HepG2 (cell line): Measurements from ENCODE around the gene TSC22D1. TPM values are rescaled to one million over a fixed set of nuclear protein-coding genes. Genes with fewer than 3 reads are reported as not detected.

Experiments used
- ATF7-NPFF ChIP-seq: sonication (generic); formaldehyde crosslinking; IDR thresholded peaks from 2 replicates; pipeline ENCODE4 v1.8.1; 2023; ENCODE audit warnings: mild to moderate bottlenecking, low read depth, missing genetic modification reagents, moderate library complexity
- FOXK2 ChIP-seq: fragments of 450-650 bp; IDR thresholded peaks from 2 replicates; pipeline ENCODE4 v1.6.1; 2016
- MXD4 ChIP-seq: IDR thresholded peaks from 2 replicates; pipeline ENCODE4 v1.6.1; 2016; ENCODE audit warnings: mild to moderate bottlenecking, missing biosample characterization, missing genetic modification reagents
- SP4 ChIP-seq: sonication (generic); formaldehyde crosslinking; IDR thresholded peaks from 2 replicates; pipeline ENCODE4 v1.8.1; 2023; ENCODE audit warnings: mild to moderate bottlenecking, missing genetic modification reagents
- TEAD2 ChIP-seq: sonication (generic); formaldehyde crosslinking; IDR thresholded peaks from 2 replicates; pipeline ENCODE4 v1.9.0; 2021; ENCODE audit warnings: missing genetic modification reagents
- ZBTB3 ChIP-seq: sonication (generic); formaldehyde crosslinking; IDR thresholded peaks from 2 replicates; pipeline ENCODE4 v1.4.0; 2020; ENCODE audit warnings: low read depth, mild to moderate bottlenecking, moderate library complexity, missing genetic modification reagents, borderline replicate concordance
- ZFP1 ChIP-seq: IDR thresholded peaks from 2 replicates; pipeline ENCODE4 v1.6.1; 2016
- ZNF124 ChIP-seq: sonication (generic); formaldehyde crosslinking; IDR thresholded peaks from 2 replicates; pipeline ENCODE4 v1.4.0; 2020; ENCODE audit warnings: missing genetic modification reagents
- ZNF501 ChIP-seq: sonication (generic); formaldehyde crosslinking; IDR thresholded peaks from 2 replicates; pipeline ENCODE4 v1.5.1; 2020; ENCODE audit warnings: mild to moderate bottlenecking, moderate library complexity, missing genetic modification reagents
- ZNF660 ChIP-seq: sonication (generic); formaldehyde crosslinking; IDR thresholded peaks from 2 replicates; pipeline ENCODE4 v1.5.1; 2020; ENCODE audit warnings: mild to moderate bottlenecking, low read depth, missing genetic modification reagents, borderline replicate concordance
- ZNF766 ChIP-seq: sonication (generic); formaldehyde crosslinking; IDR thresholded peaks from 2 replicates; pipeline ENCODE4 v1.5.0; 2020; ENCODE audit warnings: missing genetic modification reagents, borderline replicate concordance
- polyA plus RNA-seq, 8 experiments: library from polyadenylated mRNA; depleted of rRNA in 3 of 8; stranded (reverse) in 7 of 8; unstranded in 1 of 8; fragments of >200 nt; fragmentation: Illumina TruSeq in 4 of 8; extraction: Trizol in 4 of 8; gene quantifications; 2 replicates each; pipeline versions ENCODE4 v1.2.1 to v1.2.3, GENCODE V29; 2011 to 2016; ENCODE audit warnings: low read depth in 4 of 8, missing spikeins in 1 of 8, mixed read lengths in 1 of 8; ENCODE audit not compliant: insufficient read depth in 1 of 8
- total RNA-seq, 5 experiments: library from RNA; depleted of rRNA; stranded (reverse); fragments of >200 nt; fragmentation: Illumina TruSeq; extraction: Trizol; gene quantifications; 2 replicates each; pipeline ENCODE4 v1.2.3, GENCODE V29; 2016; ENCODE audit warnings: low read depth in 1 of 5
- TF ChIP-seq, protein P1 (sequence below), 2 experiments: fragments of 450-650 bp in 1 of 2; sonication (generic) in 1 of 2; formaldehyde crosslinking in 1 of 2; IDR thresholded peaks; 2 replicates each; pipeline versions ENCODE4 v1.6.1 to v1.8.0; 2016 to 2022; ENCODE audit warnings: antibody characterized with exemption in 1 of 2, mild to moderate bottlenecking in 1 of 2, missing genetic modification reagents in 1 of 2
- TF ChIP-seq, protein P2 (sequence below): fragments of 450-650 bp; IDR thresholded peaks from 2 replicates; pipeline ENCODE4 v1.6.1; 2017; ENCODE audit warnings: mild to moderate bottlenecking

Gene TSC22D1
- total and polyA plus RNA-seq, 2 of the 13 experiments (the other 11 are each of a cell fraction or from before 2014, with no cell fraction given), result 18.4 to 35.7 TPM

DNA sequence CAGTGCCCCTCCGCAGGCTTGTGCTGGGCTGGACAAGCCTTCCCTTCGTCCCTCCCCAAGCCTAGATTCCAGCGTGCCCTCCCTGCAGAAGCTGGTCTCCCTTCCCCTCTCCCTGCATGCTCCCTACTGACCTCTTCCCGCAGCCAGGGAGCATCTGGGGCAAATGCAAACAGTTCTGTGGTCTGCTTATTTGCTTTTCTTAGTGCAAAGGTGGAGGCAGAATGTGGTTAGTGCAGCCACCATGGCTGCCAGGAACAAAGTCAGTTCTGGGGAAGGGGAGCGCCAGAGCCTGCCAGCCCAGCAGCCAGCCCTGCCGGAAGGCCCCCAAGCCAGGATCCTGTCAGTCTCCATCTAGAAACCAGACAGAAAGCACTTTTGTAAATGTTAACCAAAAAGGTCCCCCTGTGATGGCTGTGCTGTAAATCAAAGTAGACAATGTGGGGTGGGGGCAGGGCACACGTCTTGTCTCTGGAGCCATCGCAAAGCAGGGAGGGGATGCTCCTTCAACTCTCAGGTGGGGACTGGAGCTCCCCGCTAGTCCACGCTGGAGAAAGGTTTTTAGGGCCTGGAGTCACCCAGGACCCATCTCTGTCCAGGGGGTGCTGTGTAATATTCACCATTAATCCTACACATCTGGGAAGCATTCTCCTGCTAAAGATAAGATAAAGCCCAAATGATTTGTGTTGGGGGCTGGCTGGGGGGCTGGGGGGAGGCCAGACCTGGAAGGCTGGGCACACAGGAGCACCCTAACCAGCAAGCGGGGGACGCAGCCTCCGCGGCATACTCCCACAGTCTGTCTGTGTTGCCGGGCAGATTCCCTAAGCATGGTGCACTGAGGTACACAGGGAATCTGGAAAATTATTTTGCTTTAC lies 171.6 kb downstream of the TSC22D1 start (continued):
- TF ChIP-seq, protein P1, sequence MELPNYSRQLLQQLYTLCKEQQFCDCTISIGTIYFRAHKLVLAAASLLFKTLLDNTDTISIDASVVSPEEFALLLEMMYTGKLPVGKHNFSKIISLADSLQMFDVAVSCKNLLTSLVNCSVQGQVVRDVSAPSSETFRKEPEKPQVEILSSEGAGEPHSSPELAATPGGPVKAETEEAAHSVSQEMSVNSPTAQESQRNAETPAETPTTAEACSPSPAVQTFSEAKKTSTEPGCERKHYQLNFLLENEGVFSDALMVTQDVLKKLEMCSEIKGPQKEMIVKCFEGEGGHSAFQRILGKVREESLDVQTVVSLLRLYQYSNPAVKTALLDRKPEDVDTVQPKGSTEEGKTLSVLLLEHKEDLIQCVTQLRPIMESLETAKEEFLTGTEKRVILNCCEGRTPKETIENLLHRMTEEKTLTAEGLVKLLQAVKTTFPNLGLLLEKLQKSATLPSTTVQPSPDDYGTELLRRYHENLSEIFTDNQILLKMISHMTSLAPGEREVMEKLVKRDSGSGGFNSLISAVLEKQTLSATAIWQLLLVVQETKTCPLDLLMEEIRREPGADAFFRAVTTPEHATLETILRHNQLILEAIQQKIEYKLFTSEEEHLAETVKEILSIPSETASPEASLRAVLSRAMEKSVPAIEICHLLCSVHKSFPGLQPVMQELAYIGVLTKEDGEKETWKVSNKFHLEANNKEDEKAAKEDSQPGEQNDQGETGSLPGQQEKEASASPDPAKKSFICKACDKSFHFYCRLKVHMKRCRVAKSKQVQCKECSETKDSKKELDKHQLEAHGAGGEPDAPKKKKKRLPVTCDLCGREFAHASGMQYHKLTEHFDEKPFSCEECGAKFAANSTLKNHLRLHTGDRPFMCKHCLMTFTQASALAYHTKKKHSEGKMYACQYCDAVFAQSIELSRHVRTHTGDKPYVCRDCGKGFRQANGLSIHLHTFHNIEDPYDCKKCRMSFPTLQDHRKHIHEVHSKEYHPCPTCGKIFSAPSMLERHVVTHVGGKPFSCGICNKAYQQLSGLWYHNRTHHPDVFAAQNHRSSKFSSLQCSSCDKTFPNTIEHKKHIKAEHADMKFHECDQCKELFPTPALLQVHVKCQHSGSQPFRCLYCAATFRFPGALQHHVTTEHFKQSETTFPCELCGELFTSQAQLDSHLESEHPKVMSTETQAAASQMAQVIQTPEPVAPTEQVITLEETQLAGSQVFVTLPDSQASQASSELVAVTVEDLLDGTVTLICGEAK (IDR thresholded peaks at IDR 0.05), result no peak
- TF ChIP-seq, protein P1 (CRISPR knock-in tag; IDR thresholded peaks at IDR 0.05), result no peak
- TF ChIP-seq ZBTB3 (no peak), ZNF501 (peak; percentile 73; the same call in 1 of the 2 replicates), ATF7-NPFF (CRISPR knock-in tag) (peak; percentile 71; the same call in 1 of the 2 replicates), FOXK2 (no peak), ZNF766 (CRISPR knock-in tag) (no peak), TEAD2 (no peak), ZNF124 (no peak), ZFP1 (CRISPR knock-in tag) (peak; percentile 59; the same call in 1 of the 2 replicates), MXD4 (CRISPR knock-in tag) (no peak; the same call in 1 of the 2 replicates), SP4 (CRISPR knock-in tag) (no peak; the same call in 1 of the 2 replicates), ZNF660 (CRISPR knock-in tag) (no peak)
- TF ChIP-seq, protein P2, sequence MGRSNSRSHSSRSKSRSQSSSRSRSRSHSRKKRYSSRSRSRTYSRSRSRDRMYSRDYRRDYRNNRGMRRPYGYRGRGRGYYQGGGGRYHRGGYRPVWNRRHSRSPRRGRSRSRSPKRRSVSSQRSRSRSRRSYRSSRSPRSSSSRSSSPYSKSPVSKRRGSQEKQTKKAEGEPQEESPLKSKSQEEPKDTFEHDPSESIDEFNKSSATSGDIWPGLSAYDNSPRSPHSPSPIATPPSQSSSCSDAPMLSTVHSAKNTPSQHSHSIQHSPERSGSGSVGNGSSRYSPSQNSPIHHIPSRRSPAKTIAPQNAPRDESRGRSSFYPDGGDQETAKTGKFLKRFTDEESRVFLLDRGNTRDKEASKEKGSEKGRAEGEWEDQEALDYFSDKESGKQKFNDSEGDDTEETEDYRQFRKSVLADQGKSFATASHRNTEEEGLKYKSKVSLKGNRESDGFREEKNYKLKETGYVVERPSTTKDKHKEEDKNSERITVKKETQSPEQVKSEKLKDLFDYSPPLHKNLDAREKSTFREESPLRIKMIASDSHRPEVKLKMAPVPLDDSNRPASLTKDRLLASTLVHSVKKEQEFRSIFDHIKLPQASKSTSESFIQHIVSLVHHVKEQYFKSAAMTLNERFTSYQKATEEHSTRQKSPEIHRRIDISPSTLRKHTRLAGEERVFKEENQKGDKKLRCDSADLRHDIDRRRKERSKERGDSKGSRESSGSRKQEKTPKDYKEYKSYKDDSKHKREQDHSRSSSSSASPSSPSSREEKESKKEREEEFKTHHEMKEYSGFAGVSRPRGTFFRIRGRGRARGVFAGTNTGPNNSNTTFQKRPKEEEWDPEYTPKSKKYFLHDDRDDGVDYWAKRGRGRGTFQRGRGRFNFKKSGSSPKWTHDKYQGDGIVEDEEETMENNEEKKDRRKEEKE, result no peak
